Measurements from ENCODE around the gene THEMIS. TPM values are rescaled to one million over a fixed set of nuclear protein-coding genes. Genes with fewer than 3 reads are reported as not detected.

Gene THEMIS
- polyA plus RNA-seq, 1 experiment = not detected

- no peak for TF ChIP-seq CTCF (IDR thresholded peaks at IDR 0.05; ENCODE audit: insufficient read depth, low read depth, low read length)
- Histone ChIP-seq H3K4me3 (ENCODE audit: low read depth, low read length) (no peak overlapping the region), H3K36me3 (ENCODE audit: control insufficient read depth, insufficient read depth, low read length) (no peaks in the 10 kb centered on the region), H3K27me3 (ENCODE audit: control insufficient read depth, insufficient read depth, low read length) (peaks cover 1% of the 10 kb centered on the region; the same call in 1 of the 2 replicates)
- ChIA-PET POLR2A (no interaction called here), CTCF (no interaction called here)
- no peak for DNase-seq (ENCODE audit: low read depth)
Observed at GRCh38 chr6:127796713-127797112, 104.1 kb downstream of the THEMIS start.

GRCh38 chr6:127794405-127794804, 106.5 kb downstream of the THEMIS start:
- H3K4me3 ChIP-seq (ENCODE audit: low read depth, low read length) = no peak overlapping the region
- no peak for DNase-seq (ENCODE audit: low read depth)
- H3K36me3 ChIP-seq (ENCODE audit: control insufficient read depth, insufficient read depth, low read length) = no peaks in the 10 kb centered on the region
- no peak for TF ChIP-seq CTCF (IDR thresholded peaks at IDR 0.05; ENCODE audit: insufficient read depth, low read depth, low read length)
- CTCF ChIA-PET = no interaction called here
- peaks cover 1% of the 10 kb centered on the region; the same call in 1 of the 2 replicates for H3K27me3 ChIP-seq (ENCODE audit: control insufficient read depth, insufficient read depth, low read length)
- POLR2A ChIA-PET = no interaction called here

GRCh38 chr6:127793396-127793795, 107.5 kb downstream of the THEMIS start:
- ChIA-PET POLR2A (no interaction called here), CTCF (no interaction called here)
- Histone ChIP-seq H3K36me3 (ENCODE audit: control insufficient read depth, insufficient read depth, low read length) (no peaks in the 10 kb centered on the region), H3K27me3 (ENCODE audit: control insufficient read depth, insufficient read depth, low read length) (peaks cover 1% of the 10 kb centered on the region; the same call in 1 of the 2 replicates), H3K4me3 (ENCODE audit: low read depth, low read length) (no peak overlapping the region)
- no peak for TF ChIP-seq CTCF (IDR thresholded peaks at IDR 0.05; ENCODE audit: insufficient read depth, low read depth, low read length)
- DNase-seq (ENCODE audit: low read depth) = no peak

- no peak overlapping the region for H3K4me3 ChIP-seq (ENCODE audit: low read depth, low read length)
- CTCF ChIA-PET = no interaction called here
- peaks cover 1% of the 10 kb centered on the region; the same call in 1 of the 2 replicates for H3K27me3 ChIP-seq (ENCODE audit: control insufficient read depth, insufficient read depth, low read length)
- no peak for DNase-seq (ENCODE audit: low read depth)
- H3K36me3 ChIP-seq (ENCODE audit: control insufficient read depth, insufficient read depth, low read length) = no peaks in the 10 kb centered on the region
- no peak for TF ChIP-seq CTCF (IDR thresholded peaks at IDR 0.05; ENCODE audit: insufficient read depth, low read depth, low read length)
- POLR2A ChIA-PET = no interaction called here
Observed at GRCh38 chr6:127792616-127793015, 108.2 kb downstream of the THEMIS start.

- no peak for DNase-seq (ENCODE audit: low read depth)
- Histone ChIP-seq H3K27me3 (ENCODE audit: control insufficient read depth, insufficient read depth, low read length) (peaks cover 1% of the 10 kb centered on the region; the same call in 1 of the 2 replicates), H3K4me3 (ENCODE audit: low read depth, low read length) (no peak overlapping the region), H3K36me3 (ENCODE audit: control insufficient read depth, insufficient read depth, low read length) (no peaks in the 10 kb centered on the region)
- TF ChIP-seq CTCF (IDR thresholded peaks at IDR 0.05; ENCODE audit: insufficient read depth, low read depth, low read length) = no peak
- ChIA-PET CTCF (no interaction called here), POLR2A (no interaction called here)
Observed at GRCh38 chr6:127791779-127792528, 108.9 kb downstream of the THEMIS start.

Data from BJ (cell line).